Stimulated activated CD4-positive, alpha-beta T cell treated with anti-CD3 and anti-CD28 coated beads, Interleukin-4, amount 100 ng/mL, for 24 hours (primary cell): Measurements from ENCODE around the gene SLC25A13.

Source experiments
- DNase-seq: peaks from one replicate; pipeline ENCODE4 v3.0.0-alpha.2; 2020

The SLC25A13 gene

DNA sequence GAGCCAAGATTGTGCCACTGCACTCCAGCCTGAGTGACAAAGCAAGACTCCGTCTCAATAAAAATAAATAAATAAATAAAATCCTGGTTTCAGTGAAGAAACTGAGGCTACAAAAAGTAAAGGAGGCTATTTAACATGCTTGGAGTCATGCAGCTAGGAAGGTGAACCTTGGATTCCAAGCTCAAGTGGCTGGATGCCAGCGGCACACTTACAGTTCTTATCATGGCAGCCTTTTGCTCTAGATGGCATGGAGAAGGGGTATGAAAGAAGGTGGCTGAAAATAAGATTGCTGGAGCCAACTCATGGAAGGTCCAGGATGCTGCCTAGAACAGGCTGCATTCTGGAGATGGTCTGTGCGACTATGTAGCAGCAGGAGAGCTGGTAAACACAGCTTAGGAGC is 170.0 kb downstream of the SLC25A13 start:
- DNase-seq: no peak

GRCh38 chr7:96144260-96144526 is 177.7 kb downstream of the SLC25A13 start:
- DNase-seq: no peak

DNA sequence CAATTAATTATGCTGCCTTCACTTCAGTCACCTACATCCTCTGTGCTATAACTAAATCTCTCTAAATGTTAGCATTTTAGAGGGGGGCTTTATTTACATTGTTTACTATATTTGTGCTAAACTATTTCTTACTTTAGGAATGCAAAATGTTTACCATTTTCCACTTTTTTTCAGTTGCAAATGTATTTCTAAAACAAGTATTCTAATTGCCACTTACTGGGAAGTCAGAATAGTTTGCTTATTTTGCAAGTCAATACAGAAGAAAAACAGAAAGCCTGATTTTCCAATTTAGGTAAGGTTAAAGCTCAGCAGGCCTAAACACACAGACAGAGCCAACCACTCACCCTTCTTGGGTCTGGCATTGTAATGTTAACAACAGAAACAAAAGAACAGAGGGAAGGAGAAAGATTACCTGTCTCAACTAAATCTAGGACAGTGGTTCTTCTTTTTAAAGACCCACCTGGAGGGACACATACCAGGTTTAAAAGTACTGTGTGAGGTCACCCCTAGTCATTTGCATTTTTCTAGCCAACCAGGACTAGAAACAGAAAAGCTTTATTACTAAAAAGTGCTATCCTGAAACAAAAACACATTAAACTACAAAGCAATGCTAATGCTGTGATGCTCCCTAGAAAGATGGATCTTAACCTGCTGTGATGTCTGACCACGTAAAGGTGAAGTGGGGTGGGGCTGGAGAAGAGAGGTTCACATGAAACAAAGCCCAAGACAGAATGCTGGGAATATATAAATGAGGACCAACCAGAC is 178.2 kb downstream of the SLC25A13 start:
- no peak for DNase-seq

DNA sequence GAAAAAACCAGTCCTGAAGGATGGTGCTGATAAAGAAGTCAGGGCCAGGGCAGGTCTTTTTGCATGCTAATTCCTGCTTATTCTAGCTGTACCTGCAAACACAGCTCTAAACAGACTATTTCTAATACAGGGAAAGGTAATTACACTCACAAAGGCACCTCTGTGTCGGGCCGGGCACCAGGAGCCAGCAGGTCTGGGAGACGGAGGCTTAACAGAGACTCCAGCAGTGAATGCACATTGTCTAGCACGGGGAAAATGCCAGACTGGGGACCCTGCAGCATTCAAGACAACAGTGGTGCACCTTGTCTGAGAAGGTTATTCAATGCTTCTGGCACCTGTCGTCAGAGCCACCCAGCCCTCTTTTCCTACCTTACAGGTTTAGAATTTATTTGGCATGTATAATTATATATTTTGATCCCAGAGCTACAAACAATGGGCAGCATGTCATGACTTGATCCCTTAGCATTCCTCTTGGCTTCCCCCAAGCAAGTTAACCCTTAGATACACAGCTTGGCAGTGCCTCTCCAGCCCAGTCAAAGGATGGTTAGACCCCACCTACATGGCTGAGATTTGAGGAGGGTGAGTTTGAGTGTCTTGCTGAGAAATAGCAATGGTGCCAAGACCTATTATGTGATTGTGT is 185.2 kb downstream of the SLC25A13 start:
- no peak for DNase-seq

- no peak for DNase-seq
These were observed 186.7 kb downstream of the SLC25A13 start for GRCh38 chr7:96135241-96135640.

DNA sequence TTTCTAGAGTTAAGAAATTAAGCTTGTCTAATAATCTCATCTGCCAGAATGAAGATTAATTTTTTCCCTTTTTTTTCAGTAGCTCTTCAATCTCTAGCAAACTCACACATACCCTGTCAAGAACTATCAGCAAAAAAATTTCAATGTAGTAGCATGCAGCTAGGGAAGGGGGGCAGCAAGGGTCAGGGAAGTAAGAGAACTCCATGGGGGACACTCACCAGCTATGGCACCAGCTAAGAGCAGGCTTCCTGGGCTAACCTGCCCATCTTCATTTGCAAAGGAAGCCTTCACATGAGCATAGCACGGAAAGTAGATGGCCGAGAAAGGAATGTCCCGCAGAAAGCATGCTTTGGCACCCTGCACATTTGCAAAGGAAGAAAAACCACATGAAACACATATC is 190.4 kb downstream of the SLC25A13 start:
- no peak for DNase-seq

DNA sequence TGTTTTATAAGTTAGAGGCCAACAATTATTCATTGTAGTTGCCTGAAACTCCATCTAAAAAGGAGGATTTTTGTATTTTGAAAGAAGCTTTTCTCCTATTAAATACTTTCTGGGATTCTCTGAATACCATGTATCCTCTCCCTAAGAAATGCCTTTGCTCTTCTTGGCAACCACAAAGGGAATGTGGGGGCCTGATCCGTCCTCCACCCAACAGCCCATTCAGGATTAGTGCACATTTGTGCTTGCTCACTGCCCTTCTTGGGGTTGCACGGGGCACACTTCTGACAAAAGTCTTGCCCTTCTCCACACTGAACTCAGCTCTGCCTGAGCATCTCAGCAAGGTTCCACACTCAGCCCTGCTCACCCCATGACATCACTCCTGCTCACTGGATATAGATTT is 194.2 kb downstream of the SLC25A13 start:
- DNase-seq: no peak

- no peak for DNase-seq
These were observed 195.5 kb downstream of the SLC25A13 start for GRCh38 chr7:96126382-96126781.

DNA sequence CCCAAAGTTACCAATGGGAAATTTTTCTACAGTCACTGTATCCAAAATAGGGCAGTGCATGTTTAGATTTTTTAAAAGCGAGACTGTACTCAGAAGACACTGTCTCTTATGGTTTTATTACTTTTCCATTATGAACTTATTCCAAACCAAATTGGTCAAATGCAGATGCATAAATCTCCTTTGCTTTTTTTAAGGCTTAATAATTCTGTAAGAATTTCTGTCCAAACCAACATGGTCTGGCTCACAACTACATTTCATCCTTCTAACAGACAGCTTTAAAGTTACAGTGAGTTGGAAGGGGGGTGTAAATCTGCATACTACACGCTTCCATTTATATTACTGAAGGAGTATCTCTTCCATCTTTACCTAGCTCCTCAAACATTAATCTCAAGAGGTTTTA is 199.2 kb downstream of the SLC25A13 start:
- DNase-seq: no peak

DNA sequence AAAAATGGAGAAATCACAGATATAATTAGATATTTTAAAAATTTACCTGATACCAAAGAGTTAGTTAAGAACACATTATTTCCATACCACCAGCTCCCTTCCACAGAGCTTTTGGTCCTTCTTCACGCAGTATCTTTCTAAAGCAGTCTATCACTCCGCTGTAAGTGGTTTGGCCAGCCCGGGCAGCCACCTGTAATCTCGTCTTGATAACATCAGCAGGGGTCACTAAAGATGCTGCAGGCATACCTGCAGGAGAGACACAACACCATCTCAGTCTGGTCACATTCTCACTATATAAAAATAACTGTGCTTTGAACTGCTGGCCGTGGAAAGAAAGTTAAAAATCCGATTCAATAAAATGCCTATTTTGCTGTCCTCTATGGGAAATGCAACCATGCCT is 200.1 kb downstream of the SLC25A13 start:
- no peak for DNase-seq

DNA sequence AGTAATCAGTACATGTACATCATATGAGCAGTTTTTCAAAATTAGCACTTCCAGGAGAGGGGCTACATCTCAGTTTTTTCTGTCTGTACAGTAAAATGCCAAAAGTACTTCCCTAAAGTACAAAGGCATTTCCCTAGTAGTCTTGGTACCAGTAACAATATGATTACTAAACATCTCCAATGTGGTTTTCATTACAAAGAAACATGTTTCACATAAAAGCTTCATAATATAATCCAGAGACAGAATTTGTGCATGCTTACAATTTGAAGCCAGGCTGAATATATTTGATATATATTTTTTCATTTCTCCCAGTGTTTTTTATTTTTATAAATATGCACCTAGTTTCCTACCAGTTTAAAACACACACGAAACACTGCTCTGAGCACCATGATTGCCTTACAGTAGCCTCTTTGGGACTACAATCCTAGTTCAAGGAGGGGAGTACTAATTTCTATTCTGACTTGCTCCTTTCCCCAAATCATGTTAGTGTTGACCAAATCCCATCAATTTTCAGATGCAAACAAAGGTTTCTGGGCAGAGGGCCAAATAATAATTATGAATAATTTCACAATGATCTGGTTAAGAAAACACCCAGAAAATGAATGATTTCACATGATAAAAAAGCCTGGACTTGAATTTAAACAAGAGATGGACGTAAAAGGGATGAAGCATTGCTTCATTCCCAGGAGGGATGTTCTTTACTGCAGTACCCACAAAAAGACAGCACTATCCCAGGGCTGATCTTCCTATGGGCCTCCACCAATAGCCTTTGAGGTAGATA is 201.3 kb downstream of the SLC25A13 start:
- DNase-seq: no peak

DNA sequence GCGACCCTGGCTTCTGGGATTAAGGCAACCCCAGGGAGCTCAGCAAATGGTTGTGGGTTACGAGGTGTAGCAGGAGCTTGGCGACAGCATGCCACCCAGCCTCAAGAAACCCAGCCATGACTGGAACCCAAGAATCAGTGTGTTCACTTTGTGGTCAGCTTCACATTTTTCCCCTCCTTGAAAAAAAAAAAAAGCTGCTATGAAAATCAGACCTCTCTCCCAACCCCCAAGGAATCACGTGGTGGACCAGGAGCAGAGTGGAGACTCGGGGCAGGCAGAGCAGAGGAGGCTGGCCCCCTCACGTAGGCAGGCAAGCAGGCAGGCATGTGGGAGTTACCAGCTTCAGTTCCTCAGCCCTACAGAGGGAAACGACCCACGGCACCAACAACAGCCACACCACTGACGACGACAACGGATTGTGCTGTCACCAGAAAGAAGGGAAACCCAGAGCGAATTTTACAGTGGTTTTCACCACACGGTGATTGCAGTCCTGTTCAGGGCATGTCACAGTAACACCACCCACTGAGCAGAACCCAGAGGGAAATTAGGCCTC is 203.4 kb downstream of the SLC25A13 start:
- DNase-seq: no peak

- DNase-seq: no peak
These were observed 205.7 kb downstream of the SLC25A13 start for GRCh38 chr7:96116173-96116572.

DNA sequence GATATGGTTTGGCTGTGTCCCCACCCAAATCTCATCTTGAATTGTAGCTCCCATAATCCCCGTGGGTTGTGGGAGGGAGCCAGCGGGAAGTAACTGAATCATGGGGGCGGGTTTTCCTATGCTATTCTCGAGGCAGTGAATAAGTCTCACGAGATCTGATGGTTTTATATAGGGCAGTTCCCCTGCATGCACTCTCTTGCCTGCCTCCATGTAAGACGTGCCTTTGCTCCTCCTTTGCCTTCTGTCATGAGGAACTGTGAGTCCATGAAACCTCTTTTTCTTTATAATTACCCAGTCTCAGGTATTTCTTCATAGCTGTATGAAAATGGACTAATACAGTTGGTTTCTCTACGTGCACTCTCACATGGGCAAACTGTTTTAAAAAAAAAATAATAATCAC is 207.7 kb downstream of the SLC25A13 start:
- DNase-seq: no peak

DNA sequence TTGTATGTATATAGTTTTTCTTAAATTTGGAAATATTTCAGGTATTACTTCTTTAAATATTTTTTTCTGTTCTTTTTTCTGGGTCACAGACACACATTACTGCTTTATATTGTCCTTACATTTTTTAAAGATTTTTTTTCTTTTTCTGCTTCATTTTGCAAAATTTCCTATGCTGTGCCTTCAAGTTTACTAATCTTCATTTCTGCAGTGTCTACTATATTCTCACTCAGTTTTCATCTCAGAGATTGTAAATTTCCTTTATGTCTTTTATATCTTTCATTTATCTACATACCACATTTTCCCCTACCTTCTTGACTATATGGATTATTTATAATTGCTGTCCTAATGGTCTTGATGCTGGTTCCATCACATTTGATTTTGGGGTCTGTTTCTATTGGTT is 210.5 kb downstream of the SLC25A13 start:
- DNase-seq: no peak

- DNase-seq: no peak
These were observed 216.9 kb downstream of the SLC25A13 start for GRCh38 chr7:96104984-96105383.

DNA sequence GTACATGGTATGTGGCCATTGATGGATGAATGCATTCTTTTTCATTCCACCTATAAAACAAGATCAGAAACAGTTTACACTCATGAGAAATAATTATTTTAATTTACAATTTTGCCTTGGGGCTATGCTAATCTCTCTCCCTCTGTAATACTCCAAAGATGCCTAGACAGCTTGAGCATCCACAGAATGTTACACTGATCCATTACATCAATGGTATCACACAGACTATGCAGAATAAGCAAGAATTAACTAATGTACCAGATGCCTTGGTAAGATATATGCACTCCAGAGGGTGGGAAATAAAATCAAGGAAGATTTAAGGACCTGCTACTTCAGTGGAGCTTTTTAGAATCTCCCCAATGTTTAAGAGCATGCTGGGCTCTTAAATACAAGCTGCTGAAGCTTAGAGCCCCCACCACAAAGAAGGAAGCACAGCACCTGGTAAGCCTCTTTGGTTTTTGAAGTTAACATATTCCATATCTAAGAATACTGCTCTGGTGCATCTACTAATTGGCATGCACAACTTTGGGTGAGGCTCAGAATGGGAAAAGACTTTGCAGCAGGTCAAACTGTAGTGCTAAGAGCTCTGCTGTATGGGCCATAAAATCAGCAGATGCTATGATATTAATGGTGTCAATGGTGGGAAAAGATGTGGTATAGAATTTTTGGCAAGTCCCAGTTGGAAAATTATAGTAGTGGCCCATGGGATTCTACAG is 219.6 kb downstream of the SLC25A13 start:
- DNase-seq: no peak

- DNase-seq: no peak
These were observed 221.2 kb downstream of the SLC25A13 start for GRCh38 chr7:96100737-96101136.

- DNase-seq: no peak
These were observed 224.1 kb downstream of the SLC25A13 start for GRCh38 chr7:96097835-96098234.

DNA sequence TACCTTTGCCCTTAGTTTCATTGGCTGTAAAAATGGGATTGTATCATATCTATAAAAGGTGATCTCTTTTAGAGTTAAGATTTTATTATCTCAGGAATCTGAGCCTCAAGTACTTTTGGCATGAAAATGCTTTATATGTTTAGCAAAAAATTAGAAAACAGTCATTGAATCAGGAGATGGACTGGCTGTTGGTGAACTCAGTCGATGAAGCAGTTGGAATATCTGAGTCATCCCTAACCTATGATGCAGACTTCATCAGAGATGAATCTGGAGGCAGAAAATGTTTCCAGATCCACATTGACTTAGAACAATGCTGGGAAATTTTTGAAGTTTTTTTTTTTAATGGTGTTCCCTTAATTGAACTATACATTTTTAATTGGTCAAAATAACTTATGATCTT is 228.5 kb downstream of the SLC25A13 start:
- DNase-seq: no peak

- DNase-seq: no peak
These were observed 231.1 kb downstream of the SLC25A13 start for GRCh38 chr7:96090756-96091155.

- no peak for DNase-seq
These were observed 232.4 kb downstream of the SLC25A13 start for GRCh38 chr7:96089511-96089910.

- DNase-seq: no peak
These were observed 233.3 kb downstream of the SLC25A13 start for GRCh38 chr7:96088579-96088978.
